ENCODE data around the gene STAC. TPM values are rescaled to one million over a fixed set of nuclear protein-coding genes. Genes with fewer than 3 reads are reported as not detected.

The STAC gene
- total RNA-seq, 1 donor from 2014 or later: 0.09 TPM

DNA sequence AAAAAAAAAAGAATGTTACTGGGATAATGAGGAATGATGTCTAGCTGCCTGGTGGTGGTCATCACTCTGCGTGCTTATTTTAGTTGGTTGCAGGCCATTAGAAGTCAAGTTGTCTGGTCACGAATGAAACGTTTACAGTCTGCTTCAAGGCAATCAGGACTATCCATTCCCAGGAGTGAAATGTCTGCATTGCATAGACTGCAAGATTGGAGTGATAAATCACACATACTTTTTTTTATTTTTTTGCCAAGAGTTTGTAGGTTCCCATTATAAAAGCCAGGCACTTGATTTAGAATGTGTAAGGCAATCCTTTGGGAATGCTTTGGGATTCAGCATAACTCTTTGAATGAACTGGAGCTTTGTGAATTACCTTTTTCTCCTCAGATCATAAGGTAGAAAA, 132.3 kb downstream of the STAC start:
- TF ChIP-seq, protein P1, sequence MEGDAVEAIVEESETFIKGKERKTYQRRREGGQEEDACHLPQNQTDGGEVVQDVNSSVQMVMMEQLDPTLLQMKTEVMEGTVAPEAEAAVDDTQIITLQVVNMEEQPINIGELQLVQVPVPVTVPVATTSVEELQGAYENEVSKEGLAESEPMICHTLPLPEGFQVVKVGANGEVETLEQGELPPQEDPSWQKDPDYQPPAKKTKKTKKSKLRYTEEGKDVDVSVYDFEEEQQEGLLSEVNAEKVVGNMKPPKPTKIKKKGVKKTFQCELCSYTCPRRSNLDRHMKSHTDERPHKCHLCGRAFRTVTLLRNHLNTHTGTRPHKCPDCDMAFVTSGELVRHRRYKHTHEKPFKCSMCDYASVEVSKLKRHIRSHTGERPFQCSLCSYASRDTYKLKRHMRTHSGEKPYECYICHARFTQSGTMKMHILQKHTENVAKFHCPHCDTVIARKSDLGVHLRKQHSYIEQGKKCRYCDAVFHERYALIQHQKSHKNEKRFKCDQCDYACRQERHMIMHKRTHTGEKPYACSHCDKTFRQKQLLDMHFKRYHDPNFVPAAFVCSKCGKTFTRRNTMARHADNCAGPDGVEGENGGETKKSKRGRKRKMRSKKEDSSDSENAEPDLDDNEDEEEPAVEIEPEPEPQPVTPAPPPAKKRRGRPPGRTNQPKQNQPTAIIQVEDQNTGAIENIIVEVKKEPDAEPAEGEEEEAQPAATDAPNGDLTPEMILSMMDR (IDR thresholded peaks at IDR 0.05): no peak
- H3K4me3 Mint-ChIP-seq: no peak overlapping the region
- POLR2A ChIA-PET: no interaction called here

DNA sequence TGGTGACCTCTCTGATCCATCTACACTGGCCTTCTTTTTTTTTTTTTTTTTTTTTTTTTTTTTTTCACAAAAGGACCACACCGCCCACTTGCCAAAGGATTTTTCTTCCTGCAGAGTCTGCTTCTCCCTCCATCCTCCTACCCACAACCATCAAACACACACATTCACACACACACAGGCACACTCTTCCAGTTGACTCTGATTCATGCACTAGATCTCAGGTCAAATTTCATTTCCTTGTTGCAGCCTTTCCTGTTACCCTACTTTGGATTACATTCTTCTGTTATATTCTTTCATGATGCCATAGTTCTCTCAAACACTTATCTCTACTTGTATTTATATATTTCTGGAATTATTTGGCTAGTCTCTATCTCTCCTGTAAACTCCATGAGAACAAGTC, 133.9 kb downstream of the STAC start:
- ChIA-PET CTCF (no interaction called here), POLR2A (no interaction called here)
- Mint-ChIP-seq H3K27ac (no peak overlapping the region), H3K4me3 (no peak overlapping the region), H3K9me3 (peaks cover 3% of the 10 kb centered on the region), H3K4me1 (no peaks in the 10 kb centered on the region), H3K36me3 (ENCODE audit: low read depth) (no peaks in the 10 kb centered on the region), H3K27me3 (no peaks in the 10 kb centered on the region)
- intact Hi-C loops (cut with micrococcal nuclease): no loop called here
- DNase-seq (no peak), ATAC-seq (ENCODE audit: low read depth) (no peak)
- TF ChIP-seq, protein P1 (IDR thresholded peaks at IDR 0.05): no peak

More for the DNA sequence above, 132.3 kb downstream of the STAC start:
- Mint-ChIP-seq H3K36me3 (ENCODE audit: low read depth) (no peaks in the 10 kb centered on the region), H3K4me1 (no peaks in the 10 kb centered on the region), H3K27ac (no peak overlapping the region), H3K27me3 (no peaks in the 10 kb centered on the region), H3K9me3 (peaks cover 5% of the 10 kb centered on the region)
- ATAC-seq (ENCODE audit: low read depth) (no peak), DNase-seq (no peak)
- CTCF ChIA-PET: no interaction called here
- intact Hi-C loops (cut with micrococcal nuclease): no loop called here

DNA sequence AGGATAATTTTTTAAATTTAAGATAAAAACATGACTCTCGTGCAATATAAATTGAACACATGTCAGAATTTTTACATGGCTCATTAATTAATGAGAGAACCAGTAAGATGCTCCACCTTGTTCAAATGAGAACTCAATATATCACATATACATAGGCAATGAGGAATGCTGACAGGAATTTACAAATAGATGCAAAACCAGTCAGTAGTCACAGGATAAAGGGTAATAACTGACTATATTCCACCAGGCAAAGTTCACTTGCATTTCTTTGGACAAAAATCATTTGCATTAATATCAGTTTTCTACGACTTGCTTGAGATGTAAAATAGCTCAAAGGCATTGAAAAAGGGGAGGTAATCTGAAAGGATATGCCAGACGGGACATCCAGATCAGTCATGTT, 139.4 kb downstream of the STAC start:
- ChIA-PET POLR2A (no interaction called here), CTCF (no interaction called here)
- intact Hi-C loops (cut with micrococcal nuclease): no loop called here
- Mint-ChIP-seq H3K9me3 (no peaks in the 10 kb centered on the region), H3K27me3 (no peaks in the 10 kb centered on the region), H3K36me3 (ENCODE audit: low read depth) (no peaks in the 10 kb centered on the region), H3K4me1 (no peaks in the 10 kb centered on the region), H3K27ac (no peak overlapping the region), H3K4me3 (no peak overlapping the region)
- DNase-seq (no peak), ATAC-seq (ENCODE audit: low read depth) (no peak)
- TF ChIP-seq, protein P1 (IDR thresholded peaks at IDR 0.05): no peak

DNA sequence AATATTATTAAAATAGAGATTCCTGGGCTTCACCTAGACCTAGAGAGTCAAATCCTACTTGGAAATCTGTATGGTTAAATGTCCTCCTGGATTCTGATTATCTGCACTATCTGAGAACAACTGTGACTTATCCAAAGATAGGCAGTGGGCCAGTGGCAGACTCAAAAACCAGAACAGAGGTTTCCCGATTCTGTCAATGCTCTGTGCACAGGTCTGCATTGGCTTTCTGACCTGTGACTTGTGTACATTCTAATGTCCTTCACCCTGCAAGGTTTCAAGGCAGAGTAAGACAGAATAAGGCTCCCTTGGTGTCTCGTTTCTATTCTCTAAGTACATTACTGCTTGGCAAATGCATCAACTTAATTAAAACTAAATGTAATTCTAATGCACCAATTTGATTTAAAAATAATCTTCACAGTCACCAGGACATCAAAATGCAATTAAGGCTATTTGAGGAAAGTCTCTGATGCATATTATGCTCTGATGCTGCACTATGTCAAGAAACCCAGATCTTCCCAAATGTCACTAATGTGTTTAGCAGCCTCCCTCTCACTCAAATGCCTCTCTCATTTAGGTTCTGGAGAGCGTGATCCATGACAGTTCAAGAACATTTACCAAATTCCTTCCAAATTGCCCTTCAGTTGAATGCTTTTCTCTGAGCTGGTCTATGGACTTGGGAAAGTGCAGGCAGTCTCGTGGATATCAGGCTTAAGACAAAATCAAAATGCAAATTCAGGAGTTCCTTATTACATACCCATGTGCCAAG, 140.1 kb downstream of the STAC start:
- TF ChIP-seq, protein P1 (IDR thresholded peaks at IDR 0.05): no peak
- Mint-ChIP-seq H3K27ac (no peak overlapping the region), H3K27me3 (no peaks in the 10 kb centered on the region), H3K9me3 (no peaks in the 10 kb centered on the region), H3K4me3 (no peak overlapping the region), H3K4me1 (no peaks in the 10 kb centered on the region), H3K36me3 (ENCODE audit: low read depth) (no peaks in the 10 kb centered on the region)
- intact Hi-C loops (cut with micrococcal nuclease): no loop called here
- POLR2A ChIA-PET: no interaction called here
- ATAC-seq (ENCODE audit: low read depth) (no peak), DNase-seq (no peak)
- CTCF ChIA-PET: no interaction called here

DNA sequence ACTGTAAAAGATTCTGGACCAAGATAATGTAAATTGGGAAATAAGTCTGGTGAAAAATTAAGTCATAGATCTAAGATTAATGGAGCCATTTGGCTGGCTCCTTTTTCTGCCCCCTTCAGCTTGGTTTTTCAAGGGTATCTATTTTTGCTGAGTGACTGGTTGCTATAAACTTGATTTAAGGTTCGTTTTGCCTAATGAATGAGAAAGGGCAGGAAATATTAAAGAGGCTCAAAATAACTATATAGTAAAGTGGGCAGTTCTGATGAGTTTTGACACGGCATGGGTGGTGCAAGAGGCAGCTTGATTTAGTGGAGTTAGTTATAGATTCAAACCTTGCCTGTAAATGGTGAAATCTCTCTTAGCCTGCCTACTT, 140.7 kb downstream of the STAC start:
- TF ChIP-seq, protein P1 (IDR thresholded peaks at IDR 0.05): no peak
- Mint-ChIP-seq H3K4me3 (no peak overlapping the region), H3K36me3 (ENCODE audit: low read depth) (no peaks in the 10 kb centered on the region), H3K27ac (no peak overlapping the region), H3K4me1 (no peaks in the 10 kb centered on the region), H3K27me3 (no peaks in the 10 kb centered on the region), H3K9me3 (no peaks in the 10 kb centered on the region)
- intact Hi-C loops (cut with micrococcal nuclease): no loop called here
- ChIA-PET CTCF (no interaction called here), POLR2A (no interaction called here)
- DNase-seq (no peak), ATAC-seq (ENCODE audit: low read depth) (no peak)
